BJ (cell line): ENCODE measurements around the gene MRPS12. TPM values are rescaled to one million over a fixed set of nuclear protein-coding genes. Genes with fewer than 3 reads are reported as not detected.

Experiments
- CTCF ChIA-PET: fragments of 350-600 bp; formaldehyde crosslinking; extraction: SDS; loops from one replicate; lab custom pipeline; 2021; ENCODE audit warnings: antibody characterized with exemption, inconsistent platforms; lab: Yijun Ruan, JAX
- POLR2A ChIA-PET: fragments of 300-600 bp; sonication (Branson Sonifier 250); formaldehyde crosslinking; extraction: SDS; loops from one replicate; lab custom pipeline; 2021; ENCODE audit warnings: antibody characterized with exemption; lab: Charles Lee
- DNase-seq: peaks from one replicate; pipeline ENCODE4 v3.0.0-alpha.2; 2011; ENCODE audit warnings: low read depth
- H3K27me3 ChIP-seq: 2 replicates; pipeline ENCODE4 v1.6.0; 2011; ENCODE audit warnings: low read length; ENCODE audit not compliant: control insufficient read depth, insufficient read depth
- H3K36me3 ChIP-seq: 2 replicates; pipeline ENCODE4 v1.5.1; 2011; ENCODE audit warnings: low read length; ENCODE audit not compliant: control insufficient read depth, insufficient read depth
- H3K4me3 ChIP-seq: 2 replicates; pipeline ENCODE4 v1.5.1; 2011; ENCODE audit warnings: low read depth, mild to moderate bottlenecking, control low read depth, low read length
- polyA plus RNA-seq: library from polyadenylated mRNA; depleted of rRNA; stranded (reverse); fragments of >200 nt; gene quantifications from 2 replicates; pipeline ENCODE4 v1.2.3, GENCODE V29; 2011
- TF ChIP-seq, protein P1 (sequence below): IDR thresholded peaks from 2 replicates; pipeline ENCODE4 v1.5.1; 2011; ENCODE audit warnings: low read depth, mild to moderate bottlenecking, control low read depth, inconsistent platforms, low read length, moderate library complexity; ENCODE audit not compliant: insufficient read depth

Gene MRPS12
- polyA plus RNA-seq, 1 experiment: 49.3 TPM

DNA sequence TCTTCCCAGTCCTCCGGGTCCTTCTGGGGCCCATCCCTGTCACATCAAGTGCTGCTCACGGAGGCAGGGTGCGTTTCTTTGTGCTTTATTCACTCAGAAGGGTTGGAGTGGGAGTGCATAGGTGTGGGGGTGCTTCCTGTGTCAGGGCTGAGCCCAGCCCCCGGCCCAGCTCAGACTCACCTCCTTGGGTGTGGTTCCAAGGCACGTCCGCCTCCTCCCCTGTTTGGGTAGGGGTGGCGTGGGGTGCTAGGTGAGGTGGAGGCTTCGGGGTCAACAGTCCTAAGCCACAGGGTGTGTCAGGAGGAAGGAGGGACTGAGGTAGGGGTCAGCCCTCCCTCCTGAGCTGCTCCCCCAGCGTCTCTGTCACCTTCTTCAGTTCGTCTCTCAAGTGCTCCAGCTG is 21.8 kb upstream of the MRPS12 start:
- TF ChIP-seq, protein P1, sequence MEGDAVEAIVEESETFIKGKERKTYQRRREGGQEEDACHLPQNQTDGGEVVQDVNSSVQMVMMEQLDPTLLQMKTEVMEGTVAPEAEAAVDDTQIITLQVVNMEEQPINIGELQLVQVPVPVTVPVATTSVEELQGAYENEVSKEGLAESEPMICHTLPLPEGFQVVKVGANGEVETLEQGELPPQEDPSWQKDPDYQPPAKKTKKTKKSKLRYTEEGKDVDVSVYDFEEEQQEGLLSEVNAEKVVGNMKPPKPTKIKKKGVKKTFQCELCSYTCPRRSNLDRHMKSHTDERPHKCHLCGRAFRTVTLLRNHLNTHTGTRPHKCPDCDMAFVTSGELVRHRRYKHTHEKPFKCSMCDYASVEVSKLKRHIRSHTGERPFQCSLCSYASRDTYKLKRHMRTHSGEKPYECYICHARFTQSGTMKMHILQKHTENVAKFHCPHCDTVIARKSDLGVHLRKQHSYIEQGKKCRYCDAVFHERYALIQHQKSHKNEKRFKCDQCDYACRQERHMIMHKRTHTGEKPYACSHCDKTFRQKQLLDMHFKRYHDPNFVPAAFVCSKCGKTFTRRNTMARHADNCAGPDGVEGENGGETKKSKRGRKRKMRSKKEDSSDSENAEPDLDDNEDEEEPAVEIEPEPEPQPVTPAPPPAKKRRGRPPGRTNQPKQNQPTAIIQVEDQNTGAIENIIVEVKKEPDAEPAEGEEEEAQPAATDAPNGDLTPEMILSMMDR: no peak
- DNase-seq: no peak
- Histone ChIP-seq H3K27me3 (no peaks in the 10 kb centered on the region; the same call in 1 of the 2 replicates), H3K36me3 (peaks cover 8% of the 10 kb centered on the region; the same call in 1 of the 2 replicates), H3K4me3 (no peak overlapping the region)
- ChIA-PET CTCF (interaction anchor here (1.5 kb wide), 1 partner anchor 21 kb away, joined by 4 read pairs; the partner anchor contains the start of genes MRPS12 and SARS2), POLR2A (no interaction called here)

DNA sequence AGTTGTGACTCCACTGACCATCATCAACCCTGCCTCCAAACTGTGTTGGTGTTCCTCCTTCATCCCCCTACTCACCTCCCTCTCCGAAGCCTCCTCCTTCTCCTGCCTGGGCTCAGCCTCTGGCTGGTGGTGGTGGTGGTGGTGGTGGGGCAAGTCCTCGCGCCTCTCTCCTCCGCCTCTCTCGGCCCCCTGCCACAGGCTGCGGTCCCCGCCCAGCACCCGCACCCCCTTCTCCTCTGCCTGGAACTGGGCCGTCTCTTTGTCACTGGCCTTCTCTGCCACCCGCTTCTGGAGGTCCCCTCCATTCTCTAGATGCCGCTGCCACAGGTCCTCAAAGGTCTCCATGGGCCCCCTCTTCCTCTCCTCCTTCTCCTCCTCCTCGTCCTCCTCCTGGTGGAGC is 20.3 kb upstream of the MRPS12 start:
- TF ChIP-seq, protein P1: no peak
- ChIA-PET POLR2A (no interaction called here), CTCF (interaction anchor here (1.5 kb wide), 1 partner anchor 20 kb away, joined by 4 read pairs; the partner anchor contains the start of genes MRPS12 and SARS2)
- Histone ChIP-seq H3K36me3 (peaks cover 3% of the 10 kb centered on the region; the same call in 1 of the 2 replicates), H3K27me3 (no peaks in the 10 kb centered on the region; the same call in 1 of the 2 replicates), H3K4me3 (no peak overlapping the region)
- no peak for DNase-seq

DNA sequence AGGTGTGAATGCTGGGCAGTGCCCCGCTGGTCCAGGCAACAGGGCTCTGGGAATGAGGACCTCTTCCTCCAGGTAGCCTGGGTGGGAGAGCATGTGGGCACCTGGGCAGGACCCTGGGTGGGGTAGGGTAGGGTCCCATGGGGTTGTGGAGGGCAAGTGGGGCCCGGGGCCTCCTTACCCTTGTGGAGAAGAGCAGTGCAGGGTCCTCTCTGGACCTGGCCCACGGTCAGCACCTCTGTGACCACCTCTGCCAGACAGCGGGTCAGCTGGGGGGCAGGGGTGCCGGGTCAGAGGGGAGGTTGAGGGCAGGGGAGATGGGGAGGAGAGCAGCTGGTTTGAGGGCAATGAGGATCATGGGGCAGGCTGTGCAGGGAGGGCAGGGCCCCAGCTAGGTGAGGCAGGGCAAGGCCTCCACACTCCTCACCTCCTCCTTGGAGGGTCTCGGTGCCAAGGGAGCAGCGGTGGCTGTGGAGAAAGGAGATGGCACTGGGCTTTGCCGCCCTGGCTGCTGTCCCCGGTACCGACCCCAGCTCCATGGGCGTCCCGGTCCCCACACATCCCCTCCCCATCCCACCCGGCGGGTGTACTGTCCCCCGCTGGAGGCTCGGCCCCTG is 19.2 kb upstream of the MRPS12 start:
- TF ChIP-seq, protein P1: no peak
- ChIA-PET CTCF (no interaction called here), POLR2A (no interaction called here)
- no peak for DNase-seq
- Histone ChIP-seq H3K4me3 (no peak overlapping the region), H3K27me3 (no peaks in the 10 kb centered on the region; the same call in 1 of the 2 replicates), H3K36me3 (peaks cover 2% of the 10 kb centered on the region; the same call in 1 of the 2 replicates)

DNA sequence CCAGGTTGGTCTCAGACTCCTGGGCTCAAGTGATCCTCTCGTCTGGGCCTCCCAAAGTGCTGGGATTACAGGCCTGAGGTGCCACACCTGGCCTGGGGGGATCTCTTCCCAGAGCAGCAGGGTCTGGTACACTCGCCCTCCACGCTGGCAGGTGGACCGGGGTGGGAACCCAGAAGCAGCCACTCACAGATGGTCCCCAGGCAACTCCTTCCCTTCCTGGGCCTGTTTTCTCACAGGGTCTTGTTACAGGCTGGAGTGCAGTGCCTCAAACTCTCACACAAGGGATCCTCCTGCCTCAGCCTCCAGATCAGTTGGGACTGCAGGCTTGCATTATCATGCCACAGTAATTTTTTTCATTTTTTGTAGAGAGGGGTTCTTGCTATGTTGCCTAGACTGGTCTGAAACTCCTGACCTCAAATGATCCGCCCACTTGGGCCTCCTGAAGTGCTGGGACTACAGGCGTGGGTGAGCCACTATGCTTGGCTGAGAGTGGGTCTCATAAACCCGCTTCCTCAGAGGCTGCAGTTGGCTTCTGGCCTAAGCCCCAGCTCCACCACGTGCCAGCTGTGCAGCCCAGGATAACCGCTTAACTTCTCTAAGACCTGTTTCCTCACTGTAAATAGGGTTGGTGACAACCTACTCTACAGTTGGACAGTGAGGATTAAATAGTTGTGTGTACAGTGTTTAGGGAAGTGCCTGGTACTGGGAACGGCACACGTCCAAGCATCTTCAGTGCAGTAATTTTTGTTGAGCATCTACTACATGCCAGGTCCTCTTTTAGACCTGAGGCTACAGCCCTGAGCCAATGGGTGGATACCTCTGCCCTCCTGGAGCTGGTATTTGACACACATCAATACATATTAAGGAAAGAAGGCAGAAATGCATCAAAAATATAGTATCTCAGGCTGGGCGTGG is 17.9 kb upstream of the MRPS12 start:
- TF ChIP-seq, protein P1: no peak
- Histone ChIP-seq H3K27me3 (no peaks in the 10 kb centered on the region; the same call in 1 of the 2 replicates), H3K36me3 (peaks cover 1% of the 10 kb centered on the region; the same call in 1 of the 2 replicates), H3K4me3 (no peak overlapping the region)
- DNase-seq: no peak
- POLR2A ChIA-PET: no interaction called here
- CTCF ChIA-PET: interaction anchor here (0.8 to 1.0 kb wide), 2 partner anchors 18 to 510 kb away, joined by 3 read pairs; partner anchors contain the start of genes FAM98C, MRPS12 and SARS2

DNA sequence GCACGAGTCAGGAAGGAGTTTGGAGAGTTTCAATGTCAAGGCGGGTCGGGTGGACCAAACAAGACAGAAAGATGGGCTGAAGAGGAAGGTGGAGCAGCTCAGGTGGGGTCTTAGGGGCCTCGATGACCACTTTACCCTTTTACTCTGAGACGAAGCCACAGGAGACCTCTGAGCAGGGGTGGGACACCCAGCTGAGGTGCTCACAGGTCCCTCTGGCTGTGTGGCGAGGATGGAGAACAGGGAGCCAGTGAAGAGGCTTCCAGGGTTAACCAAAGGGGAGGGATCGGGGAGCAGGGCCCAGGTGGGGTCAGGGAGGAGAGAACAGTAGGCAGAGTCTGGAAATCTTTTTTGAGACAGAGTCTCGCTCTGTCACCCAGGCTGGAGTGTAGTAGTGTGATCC is 16.8 kb upstream of the MRPS12 start:
- CTCF ChIA-PET: interaction anchor here (0.8 to 2.3 kb wide), 2 partner anchors 16 to 511 kb away, joined by 3 to 11 read pairs; partner anchors contain the start of genes FAM98C, MRPS12 and SARS2

More for the DNA sequence above, 16.8 kb upstream of the MRPS12 start:
- POLR2A ChIA-PET: no interaction called here
- Histone ChIP-seq H3K36me3 (peaks cover 1% of the 10 kb centered on the region; the same call in 1 of the 2 replicates), H3K27me3 (no peaks in the 10 kb centered on the region; the same call in 1 of the 2 replicates), H3K4me3 (no peak overlapping the region)
- no peak for DNase-seq
- TF ChIP-seq, protein P1: no peak
